ENCODE results near the gene CELA2B. TPM values are rescaled to one million over a fixed set of nuclear protein-coding genes. Genes with fewer than 3 reads are reported as not detected.
"Not testable (repeated sequence)": the region's sequence is repeated elsewhere in the genome, so short reads cannot be mapped to it uniquely, and the experiment has no call there.

CELA2B gene
- total RNA-seq, 1 experiment from 2014 or later = not detected

DNA sequence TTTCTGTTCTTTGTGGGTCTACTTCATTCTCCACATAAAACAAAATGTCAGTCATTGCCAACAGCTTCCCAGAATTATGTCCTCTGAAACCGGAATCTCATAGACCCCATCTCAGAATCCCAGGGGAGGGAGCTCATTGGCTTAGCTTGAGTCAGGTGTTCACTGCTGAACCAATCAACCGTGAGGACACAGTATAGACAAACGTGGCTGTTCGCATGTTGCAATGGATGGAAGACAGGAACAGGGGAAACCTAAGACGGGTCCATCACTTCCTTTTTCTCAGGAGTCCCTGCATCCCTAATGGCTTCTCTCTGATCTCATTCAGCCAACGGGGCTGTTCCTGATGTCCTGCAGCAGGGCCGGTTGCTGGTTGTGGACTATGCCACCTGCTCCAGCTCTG lies 10.2 kb upstream of the CELA2B start:
- DNase-seq (ENCODE audit: low read depth) = no peak

DNA sequence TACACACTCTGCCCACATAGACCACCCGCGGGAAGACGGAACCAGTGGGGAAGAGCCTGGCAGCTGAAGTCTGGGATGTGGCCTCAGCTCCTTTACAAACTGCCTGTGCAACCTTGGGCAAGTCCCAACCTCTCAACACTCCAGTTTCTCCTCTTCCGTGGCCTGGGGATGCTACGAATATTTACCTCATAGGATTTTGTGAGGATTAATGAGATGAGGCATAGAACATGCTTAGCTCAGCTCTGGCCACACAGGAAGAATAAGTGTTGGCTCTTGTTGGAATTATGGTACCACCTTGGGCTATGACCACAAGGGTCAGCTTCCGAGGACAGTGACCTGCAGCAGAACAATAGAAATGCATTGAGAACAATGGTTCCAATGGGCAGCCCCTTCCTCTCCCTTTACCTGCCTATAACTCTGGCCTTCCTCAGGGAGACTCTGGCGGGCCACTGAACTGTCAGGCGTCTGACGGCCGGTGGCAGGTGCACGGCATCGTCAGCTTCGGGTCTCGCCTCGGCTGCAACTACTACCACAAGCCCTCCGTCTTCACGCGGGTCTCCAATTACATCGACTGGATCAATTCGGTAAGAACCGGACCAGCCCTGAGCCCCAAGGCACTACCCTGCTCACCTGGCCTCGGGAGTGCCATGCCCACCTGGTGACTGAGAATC lies 8.8 kb upstream of the CELA2B start:
- not testable (repeated sequence) for DNase-seq (ENCODE audit: low read depth)

DNA sequence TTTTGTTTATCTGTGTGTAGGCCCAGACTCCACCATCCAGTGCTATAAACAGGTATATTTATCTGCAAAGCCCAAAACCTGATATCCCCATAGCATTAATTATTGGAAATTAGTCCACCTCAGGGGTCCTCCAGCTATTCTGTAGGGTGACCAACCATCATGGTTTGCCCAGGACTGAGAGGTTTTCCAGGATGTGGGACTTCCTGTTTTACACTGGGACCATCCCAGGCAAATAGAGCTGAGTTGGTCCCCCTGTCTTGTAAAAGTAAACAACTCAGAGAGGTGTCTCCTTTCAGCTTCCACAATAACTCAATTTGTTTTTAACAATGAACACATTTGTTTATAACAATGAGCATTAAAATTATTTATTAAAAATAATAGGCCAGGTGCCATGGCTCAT lies 7.8 kb upstream of the CELA2B start:
- no peak for DNase-seq (ENCODE audit: low read depth)

GRCh38 chr1:15469361-15469760 lies 6.5 kb upstream of the CELA2B start:
- no peak for DNase-seq (ENCODE audit: low read depth)

DNA sequence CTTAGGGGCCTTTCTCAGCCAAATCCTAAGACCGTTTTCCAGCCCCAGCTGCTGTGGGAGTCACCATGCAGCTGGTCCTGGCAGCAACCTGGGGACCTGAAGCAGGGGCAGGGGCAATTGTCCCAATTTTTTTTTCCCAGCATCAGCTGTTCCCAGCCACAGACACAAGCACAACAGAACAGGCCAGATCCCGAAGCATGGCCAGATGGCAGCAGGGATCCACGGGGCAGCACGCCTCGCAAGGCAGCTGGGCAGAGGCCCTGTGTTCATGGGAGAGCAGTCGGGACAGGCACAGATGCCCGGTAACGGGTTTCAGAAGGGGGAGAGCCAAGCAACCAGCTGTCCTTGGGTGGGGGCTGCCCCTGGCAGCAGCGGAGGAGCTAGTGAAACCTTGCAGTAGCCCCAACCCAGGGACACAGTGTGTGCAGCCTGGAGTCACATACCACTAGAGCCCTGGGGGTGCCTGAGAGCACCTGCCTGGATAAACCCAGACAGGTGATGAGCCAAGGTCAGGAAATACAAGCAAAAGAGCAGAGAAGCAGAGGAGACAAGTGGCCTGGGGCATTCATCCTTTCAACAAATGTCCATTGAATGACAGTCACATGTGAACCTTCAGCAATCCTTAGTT lies 6.0 kb upstream of the CELA2B start:
- DNase-seq (ENCODE audit: low read depth) = not testable (repeated sequence)

GRCh38 chr1:15471067-15471466 lies 4.8 kb upstream of the CELA2B start:
- DNase-seq (ENCODE audit: low read depth) = not testable (repeated sequence)

- DNase-seq (ENCODE audit: low read depth) = not testable (repeated sequence)
These were observed 4.2 kb upstream of the CELA2B start for GRCh38 chr1:15471723-15472122.

DNA sequence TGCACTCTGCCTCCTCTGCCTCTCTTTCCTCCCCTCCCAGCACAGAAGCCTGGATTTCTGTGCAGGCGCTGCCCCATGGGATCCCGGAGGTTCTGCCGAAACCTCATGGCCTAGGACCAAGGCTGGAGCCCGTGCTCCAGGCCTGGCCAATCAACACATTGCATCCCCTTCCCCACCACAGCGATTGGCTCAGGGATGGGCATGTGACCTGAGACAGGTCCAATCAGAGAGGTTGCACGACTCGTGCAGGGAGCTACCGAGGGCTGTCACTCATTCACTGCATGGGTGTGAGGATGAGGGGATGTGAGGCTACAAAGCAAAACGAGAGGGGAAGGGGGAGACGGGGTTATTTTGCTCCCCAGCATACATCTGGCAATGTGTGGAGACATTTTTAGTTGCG lies 3.3 kb upstream of the CELA2B start:
- no peak for DNase-seq (ENCODE audit: low read depth)

DNA sequence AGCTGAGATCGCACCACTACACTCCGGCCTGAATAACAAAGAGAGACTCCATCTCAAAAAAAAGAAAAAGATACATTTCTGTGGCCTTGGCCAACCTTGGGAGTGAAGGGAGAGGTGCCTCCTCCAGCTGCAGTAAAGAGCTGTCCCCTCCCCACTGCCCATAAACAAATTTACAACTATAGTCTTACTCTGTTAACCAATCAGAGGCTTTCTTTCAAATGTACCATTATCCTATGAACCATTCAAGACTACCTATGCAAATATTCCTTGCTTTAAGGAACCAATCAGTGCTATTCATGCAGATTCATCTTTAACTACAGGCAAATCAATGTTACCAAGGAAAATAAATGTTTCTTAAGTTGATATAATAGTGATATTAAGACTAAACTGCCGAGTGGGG lies 1.0 kb downstream of the CELA2B start:
- no peak for DNase-seq (ENCODE audit: low read depth)

- DNase-seq (ENCODE audit: low read depth) = no peak
These were observed 1.8 kb downstream of the CELA2B start for GRCh38 chr1:15477646-15478212.

GRCh38 chr1:15479654-15480347 lies 3.9 kb downstream of the CELA2B start:
- no peak for DNase-seq (ENCODE audit: low read depth)

DNA sequence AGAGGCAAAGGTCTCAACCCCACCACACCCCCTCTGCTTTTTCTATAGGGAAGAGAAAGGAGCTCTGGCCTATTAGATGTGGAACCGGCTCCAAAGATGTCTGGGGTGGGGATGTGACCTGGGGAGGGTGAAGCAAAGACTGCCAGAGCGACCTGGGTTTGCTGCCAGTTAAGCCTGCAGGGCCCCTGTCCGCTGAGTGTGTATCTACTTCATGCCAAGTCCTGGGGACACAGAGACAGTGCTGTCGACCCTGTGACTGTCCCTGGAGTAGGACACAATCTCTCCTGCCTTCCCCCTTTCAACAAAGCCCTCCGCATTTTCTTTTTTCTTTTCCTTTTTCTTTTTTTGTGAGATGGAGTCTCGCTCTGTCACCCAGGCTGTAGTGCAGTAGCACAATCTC lies 6.6 kb downstream of the CELA2B start:
- DNase-seq (ENCODE audit: low read depth) = not testable (repeated sequence)

DNA sequence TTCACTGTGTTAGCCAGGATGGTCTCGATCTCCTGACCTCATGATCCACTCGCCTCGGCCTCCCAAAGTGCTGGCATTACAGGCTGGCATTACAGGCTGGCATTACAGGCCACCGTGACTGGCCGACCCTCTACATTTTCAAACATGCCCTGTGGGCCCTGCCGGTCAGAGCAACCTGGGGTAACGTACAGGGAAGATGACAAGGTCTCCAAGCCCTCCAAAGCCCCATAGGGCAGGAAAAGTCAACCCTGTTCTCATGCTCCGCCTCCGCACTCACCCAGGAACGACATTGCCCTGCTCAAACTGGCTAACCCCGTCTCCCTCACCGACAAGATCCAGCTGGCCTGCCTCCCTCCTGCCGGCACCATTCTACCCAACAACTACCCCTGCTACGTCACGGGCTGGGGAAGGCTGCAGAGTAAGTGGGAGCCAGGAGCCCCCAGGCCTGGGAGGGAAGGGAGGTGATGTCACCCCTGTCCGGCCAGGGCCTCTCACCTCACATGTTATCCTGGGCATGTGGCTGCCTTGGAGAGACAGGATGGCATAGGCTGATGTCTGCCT lies 7.2 kb downstream of the CELA2B start:
- DNase-seq (ENCODE audit: low read depth) = not testable (repeated sequence)

GRCh38 chr1:15483971-15484370 lies 8.1 kb downstream of the CELA2B start:
- no peak for DNase-seq (ENCODE audit: low read depth)

DNA sequence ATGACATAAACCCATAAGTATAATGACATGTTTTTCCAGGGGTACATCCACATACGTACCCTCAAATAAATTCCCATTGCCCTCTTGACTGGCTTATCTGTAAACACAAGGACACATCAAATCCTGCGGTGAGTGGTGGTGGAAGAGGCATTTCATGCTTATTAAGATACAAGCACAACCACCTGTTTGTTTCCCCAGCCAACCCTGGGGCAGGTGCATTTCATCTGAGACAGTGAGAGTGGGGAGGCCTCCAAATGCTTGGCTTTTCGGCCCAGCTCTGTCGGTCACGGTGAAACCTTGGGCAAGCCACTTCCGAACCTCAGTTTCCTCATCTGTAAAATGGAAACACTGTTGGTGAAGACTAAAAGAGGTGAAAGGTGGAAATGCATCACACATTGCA lies 8.5 kb downstream of the CELA2B start:
- DNase-seq (ENCODE audit: low read depth) = not testable (repeated sequence)

DNA sequence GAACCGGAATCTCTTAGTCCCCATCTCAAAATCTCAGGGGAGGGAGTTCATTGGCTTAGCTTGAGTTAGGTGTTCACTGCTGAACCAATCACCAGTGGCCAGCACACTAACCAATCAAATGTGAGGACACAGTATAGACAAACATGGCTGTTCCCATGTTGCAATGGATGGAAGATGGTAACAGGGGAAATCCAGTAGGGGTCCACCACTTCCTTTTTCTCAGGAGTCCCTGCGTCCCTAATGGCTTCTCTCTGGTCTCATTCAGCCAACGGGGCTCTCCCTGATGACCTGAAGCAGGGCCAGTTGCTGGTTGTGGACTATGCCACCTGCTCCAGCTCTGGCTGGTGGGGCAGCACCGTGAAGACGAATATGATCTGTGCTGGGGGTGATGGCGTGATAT lies 9.7 kb downstream of the CELA2B start:
- no peak for DNase-seq (ENCODE audit: low read depth)

DNA sequence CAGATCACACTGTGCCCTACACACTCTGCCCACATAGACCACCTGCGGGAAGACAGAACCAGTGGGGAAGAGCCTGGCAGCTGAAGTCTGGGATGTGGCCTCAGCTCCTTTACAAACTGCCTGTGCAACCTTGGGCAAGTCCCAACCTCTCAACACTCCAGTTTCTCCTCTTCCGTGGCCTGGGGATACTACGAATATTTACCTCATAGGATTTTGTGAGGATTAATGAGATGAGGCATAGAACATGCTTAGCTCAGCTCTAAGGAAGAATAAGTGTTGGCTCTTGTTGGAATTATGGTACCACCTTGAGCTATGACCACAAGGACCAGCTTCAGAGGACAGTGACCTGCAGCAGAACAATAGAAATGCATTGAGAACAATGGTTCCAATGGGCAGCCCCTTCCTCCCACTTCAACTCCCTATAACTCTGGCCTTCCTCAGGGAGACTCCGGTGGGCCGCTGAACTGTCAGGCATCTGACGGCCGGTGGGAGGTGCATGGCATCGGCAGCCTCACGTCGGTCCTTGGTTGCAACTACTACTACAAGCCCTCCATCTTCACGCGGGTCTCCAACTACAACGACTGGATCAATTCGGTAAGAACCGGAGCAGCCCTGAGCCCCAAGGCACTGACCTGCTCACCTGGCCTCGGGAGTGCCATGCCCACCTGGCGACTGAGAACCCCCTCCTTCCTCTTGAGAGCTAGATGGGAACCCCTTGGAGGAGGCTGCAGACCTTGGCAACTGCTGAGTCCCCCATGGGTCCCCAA lies 11.1 kb downstream of the CELA2B start:
- DNase-seq (ENCODE audit: low read depth) = not testable (repeated sequence)

DNA sequence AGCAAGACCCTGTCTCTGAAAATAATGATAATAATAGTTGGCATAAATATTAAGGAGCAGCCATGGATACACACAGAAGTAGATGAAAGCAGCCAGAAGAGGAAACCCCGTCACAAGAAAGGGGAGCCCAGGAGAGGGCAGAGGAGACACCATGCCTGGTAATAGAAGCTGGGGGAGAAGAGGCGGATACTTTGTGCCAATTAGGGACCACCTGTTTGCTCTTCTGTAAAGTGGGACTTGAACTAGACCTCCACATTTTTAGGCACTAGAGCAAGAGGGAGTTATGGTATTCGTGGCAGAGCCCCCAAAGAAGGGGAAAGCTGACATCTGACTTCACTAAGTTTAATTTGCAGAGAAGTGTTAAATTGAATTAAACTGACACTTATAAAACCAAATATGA lies 12.5 kb downstream of the CELA2B start:
- DNase-seq (ENCODE audit: low read depth) = no peak

DNA sequence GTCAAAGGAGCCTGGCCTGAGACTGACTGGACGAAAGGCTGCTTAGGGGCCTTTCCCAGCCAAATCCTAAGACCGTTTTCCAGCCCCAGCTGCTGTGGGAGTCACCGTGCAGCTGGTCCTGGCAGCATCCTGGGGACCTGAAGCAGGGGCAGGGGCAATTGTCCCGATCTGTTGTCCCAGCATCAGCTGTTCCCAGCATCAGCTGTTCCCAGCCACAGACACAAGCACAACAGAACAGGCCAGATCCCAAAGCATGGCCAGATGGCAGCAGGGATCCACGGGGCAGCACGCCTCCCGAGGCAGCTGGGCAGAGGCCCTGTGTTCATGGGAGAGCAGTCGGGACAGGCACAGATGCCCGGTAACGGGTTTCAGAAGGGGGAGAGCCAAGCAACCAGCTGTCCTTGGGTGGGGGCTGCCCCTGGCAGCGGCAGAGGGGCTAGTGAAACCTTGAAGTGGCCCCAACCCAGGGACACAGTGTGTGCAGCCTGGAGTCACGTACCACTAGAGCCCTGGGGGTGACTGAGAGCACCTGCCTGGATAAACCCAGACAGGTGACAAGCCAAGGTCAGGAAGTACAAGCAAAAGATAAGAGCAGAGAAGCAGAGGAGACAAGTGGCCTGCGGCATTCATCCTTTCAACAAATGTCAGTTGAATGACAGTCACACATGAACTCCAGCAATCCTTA lies 13.3 kb downstream of the CELA2B start:
- no peak for DNase-seq (ENCODE audit: low read depth)

GRCh38 chr1:15491010-15491409 lies 15.1 kb downstream of the CELA2B start:
- DNase-seq (ENCODE audit: low read depth) = peak; percentile 54

- DNase-seq (ENCODE audit: low read depth) = no peak
These were observed 16.7 kb downstream of the CELA2B start for GRCh38 chr1:15492596-15492995.

All from HT1080 (cell line).